K562 (cell line): ENCODE results near the gene SCP2. TPM values are rescaled to one million over a fixed set of nuclear protein-coding genes. Genes with fewer than 3 reads are reported as not detected.

Experiments
- ATAC-seq: fragments of 200-7000 bp; cut with Tn5 transposase; 3 replicates; pipeline ENCODE4 v1.9.1; 2020; ENCODE audit warnings: moderate library complexity
- Bru-seq: library from RNA; stranded (reverse); fragments of 400-500 nt; gene quantifications from one replicate; lab custom pipeline; 2021; lab: Mats Ljungman, UMichigan
- BruChase-seq, 2 experiments: library from RNA; stranded (reverse); fragments of 400-500 nt; gene quantifications; one replicate each; lab custom pipeline; 2021; lab: Mats Ljungman, UMichigan
- BruUV-seq: library from RNA; stranded (reverse); fragments of 400-500 nt; replicated peaks from 2 replicates; lab custom pipeline; 2021; lab: Mats Ljungman, UMichigan
- CTCF ChIA-PET: fragments of 300-600 bp; formaldehyde crosslinking; extraction: SDS; loops from one replicate; lab custom pipeline; 2021; ENCODE audit warnings: low intra/inter-chr PET ratio; lab: Yijun Ruan, JAX
- POLR2A ChIA-PET: fragments of 300-600, 350-650 bp; sonication (Branson Sonifier 250); formaldehyde crosslinking; extraction: SDS; loops from one replicate; lab custom pipeline; 2021; ENCODE audit warnings: antibody characterized with exemption, inconsistent platforms; lab: Yijun Ruan, JAX
- DNase-seq, 4 experiments: peaks; one replicate each; pipeline versions ENCODE4 v3.0.0 to v3.0.0-alpha.2; 2011 to 2018; ENCODE audit warnings: low spot score in 3 of 4, mixed read lengths in 3 of 4; ENCODE audit errors: extremely low read depth in 1 of 4
- FAIRE-seq: peaks from 2 replicates; lab custom pipeline; 2011; peaks lifted over from hg19 to GRCh38; lab: Jason Lieb, UNC
- H2AFZ ChIP-seq: 2 replicates; pipeline ENCODE4 v1.6.0; 2011; ENCODE audit warnings: low read depth, low read length, control low read depth, inconsistent platforms
- H3K27ac ChIP-seq: fragments of 200-600 bp; 3 replicates; pipeline ENCODE4 v1.8.0; 2011; ENCODE audit warnings: low read depth, mild to moderate bottlenecking, control low read depth, inconsistent platforms, low read length, moderate library complexity, mixed read lengths; ENCODE audit errors: extremely low read depth
- H3K27me3 ChIP-seq, 2 experiments: fragments of 300-600 bp in 1 of 2; 2 replicates in 1 of 2; 3 replicates in 1 of 2; pipeline versions ENCODE4 v1.6.0 to v1.8.0; 2011; ENCODE audit warnings: inconsistent platforms in 2 of 2, low read length in 2 of 2, mild to moderate bottlenecking in 1 of 2, mixed read lengths in 1 of 2, moderate library complexity in 1 of 2; ENCODE audit not compliant: control insufficient read depth in 2 of 2, insufficient read depth in 2 of 2
- H3K36me3 ChIP-seq: fragments of 300-600 bp; 3 replicates; pipeline ENCODE4 v1.8.0; 2011; ENCODE audit warnings: mild to moderate bottlenecking, low read length, inconsistent platforms; ENCODE audit not compliant: control insufficient read depth, insufficient read depth
- H3K4me1 ChIP-seq, 2 experiments: fragments of 200-600 bp in 1 of 2; replicated peaks in 1 of 2; 2 replicates in 1 of 2; 3 replicates in 1 of 2; pipeline versions ENCODE4 v1.5.1 to v1.8.0; 2011; ENCODE audit warnings: inconsistent platforms in 2 of 2, low read length in 2 of 2, mild to moderate bottlenecking in 1 of 2, mixed read lengths in 1 of 2, moderate library complexity in 1 of 2; ENCODE audit not compliant: control insufficient read depth in 2 of 2, insufficient read depth in 2 of 2
- H3K4me2 ChIP-seq: 2 replicates; pipeline ENCODE4 v1.6.1; 2011; ENCODE audit warnings: low read length, control low read depth, inconsistent platforms, mixed read lengths; ENCODE audit not compliant: insufficient read depth
- H3K4me3 ChIP-seq: fragments of 200-600 bp; sonication (generic), shearing (Covaris generic); 2 replicates; pipeline ENCODE4 v1.5.1; 2016; ENCODE audit warnings: control low read depth, inconsistent platforms
- H3K79me2 ChIP-seq: fragments of 200-600 bp; 3 replicates; pipeline ENCODE4 v1.8.0; 2011; ENCODE audit warnings: low read length, inconsistent platforms; ENCODE audit not compliant: control insufficient read depth, insufficient read depth
- H3K9ac ChIP-seq, 2 experiments: 2 replicates each; pipeline versions ENCODE4 v1.6.0 to v1.6.1; 2011; ENCODE audit warnings: low read depth in 2 of 2, low read length in 2 of 2, control low read depth in 1 of 2, inconsistent platforms in 1 of 2, mild to moderate bottlenecking in 1 of 2, mixed read lengths in 1 of 2; ENCODE audit not compliant: insufficient read depth in 1 of 2
- H3K9me1 ChIP-seq: one replicate; pipeline ENCODE4 v1.6.0; 2011; ENCODE audit warnings: inconsistent platforms, mild to moderate bottlenecking, low read length, moderate library complexity; ENCODE audit not compliant: control insufficient read depth, insufficient read depth
- H3K9me3 ChIP-seq: replicated peaks from 2 replicates; pipeline ENCODE4 v1.5.1; 2011; ENCODE audit warnings: low read depth, low read length, inconsistent platforms; ENCODE audit not compliant: control insufficient read depth, insufficient read depth
- H4K20me1 ChIP-seq: replicated peaks from 2 replicates; pipeline ENCODE4 v1.6.1; 2011; ENCODE audit warnings: low read length, inconsistent platforms, mixed read lengths; ENCODE audit not compliant: control insufficient read depth, insufficient read depth
- ELF2 ChIP-seq: fragments of 250-450 bp; sonication (Bioruptor Pico); IDR thresholded peaks from 2 replicates; pipeline ENCODE4 v1.5.0; 2021; ENCODE audit warnings: mild to moderate bottlenecking
- FUS ChIP-seq: fragments of 200-400 bp; formaldehyde crosslinking; optimal IDR thresholded peaks from 2 replicates; pipeline ENCODE3; 2017; ENCODE audit warnings: low read depth, low read length
- PHF8 ChIP-seq: fragments of 200-600 bp; sonication (generic); IDR thresholded peaks from 2 replicates; pipeline ENCODE4 v1.6.1; 2012; ENCODE audit warnings: mixed run types, mild to moderate bottlenecking, inconsistent platforms, low read length, moderate library complexity, borderline replicate concordance
- PYGO2 ChIP-seq: fragments of 450-650 bp; IDR thresholded peaks from 2 replicates; pipeline ENCODE4 v1.6.1; 2016; ENCODE audit warnings: mild to moderate bottlenecking, missing genetic modification characterization, moderate library complexity, missing compliant biosample characterization
- SRSF1 ChIP-seq: fragments of 200-400 bp; formaldehyde crosslinking; IDR thresholded peaks from 2 replicates; pipeline ENCODE4 v1.6.1; 2017; ENCODE audit warnings: mild to moderate bottlenecking, low read depth, low read length, moderate library complexity
- ZBTB26 ChIP-seq: fragments of 450-650 bp; formaldehyde crosslinking; IDR thresholded peaks from 2 replicates; pipeline ENCODE4 v1.4.0; 2022; ENCODE audit warnings: missing genetic modification characterization
- ZFP1 ChIP-seq: fragments of 450-650 bp; formaldehyde crosslinking; IDR thresholded peaks from 2 replicates; pipeline ENCODE4 v1.4.0; 2020; ENCODE audit warnings: mild to moderate bottlenecking, mixed read lengths
- WGBS: fragments of 100-300 bp; shearing (Covaris generic); methylation state at CpG from one replicate; pipeline ENCODE4 v1.1.6; 2016; ENCODE audit warnings: low coverage, mixed read lengths; ENCODE audit not compliant: insufficient coverage; ENCODE audit errors: missing lambda C conversion rate; 5-methylcytosine and 5-hydroxymethylcytosine counted together
- in situ Hi-C: fragments of 300-500 bp; cut with MboI; formaldehyde crosslinking; loops from 4 replicates; pipeline ENCODE4 v1.15.0; 2018; ENCODE audit warnings: inconsistent platforms, mixed read lengths
- intact Hi-C: fragments of 100-400 bp; cut with micrococcal nuclease; formaldehyde crosslinking; loops from 2 replicates; pipeline ENCODE4 v1.14.2; 2022
- long read RNA-seq, 3 experiments: library from polyadenylated mRNA in 2 of 3; library from RNA in 1 of 3; unstranded in 2 of 3; stranded (forward) in 1 of 3; transcript quantifications; one replicate each; pipeline ENCODE4 v2.0.0, GENCODE V29; 2019 to 2022
- polyA minus RNA-seq, 3 experiments: library from RNA; depleted of rRNA, polyadenylated mRNA; stranded (reverse); fragments of >200 nt; gene quantifications; 2 replicates each; pipeline ENCODE4 v1.2.3, GENCODE V29; 2011
- polyA plus RNA-seq, 8 experiments: library from polyadenylated mRNA; depleted of rRNA in 4 of 8; stranded (reverse) in 5 of 8; unstranded in 3 of 8; fragments of >200 nt; fragmentation: Nextera tagmentation in 2 of 8; fragmentation: Illumina TruSeq in 1 of 8; extraction: Ambion mirVana in 2 of 8; extraction: Trizol in 1 of 8; gene quantifications; 2 replicates each; pipeline versions ENCODE4 v1.2.1 to v1.2.3, GENCODE V29; 2011 to 2014; ENCODE audit warnings: inconsistent platforms in 1 of 8, missing spikeins in 1 of 8
- total RNA-seq, 7 experiments: library from RNA; depleted of rRNA in 6 of 7; stranded (reverse); fragments of >200 nt in 6 of 7; fragmentation: Illumina TruSeq in 2 of 7; extraction: Trizol in 2 of 7; gene quantifications; 2 replicates each; pipeline versions ENCODE4 v1.2.1 to v1.2.3, GENCODE V29; 2011 to 2021; ENCODE audit warnings: low replicate concordance in 1 of 7
- TF ChIP-seq, protein P1 (sequence below): sonication (generic); formaldehyde crosslinking; IDR thresholded peaks from 2 replicates; pipeline ENCODE4 v1.8.1; 2023; ENCODE audit warnings: mild to moderate bottlenecking, missing genetic modification reagents

SCP2 gene, protein sequence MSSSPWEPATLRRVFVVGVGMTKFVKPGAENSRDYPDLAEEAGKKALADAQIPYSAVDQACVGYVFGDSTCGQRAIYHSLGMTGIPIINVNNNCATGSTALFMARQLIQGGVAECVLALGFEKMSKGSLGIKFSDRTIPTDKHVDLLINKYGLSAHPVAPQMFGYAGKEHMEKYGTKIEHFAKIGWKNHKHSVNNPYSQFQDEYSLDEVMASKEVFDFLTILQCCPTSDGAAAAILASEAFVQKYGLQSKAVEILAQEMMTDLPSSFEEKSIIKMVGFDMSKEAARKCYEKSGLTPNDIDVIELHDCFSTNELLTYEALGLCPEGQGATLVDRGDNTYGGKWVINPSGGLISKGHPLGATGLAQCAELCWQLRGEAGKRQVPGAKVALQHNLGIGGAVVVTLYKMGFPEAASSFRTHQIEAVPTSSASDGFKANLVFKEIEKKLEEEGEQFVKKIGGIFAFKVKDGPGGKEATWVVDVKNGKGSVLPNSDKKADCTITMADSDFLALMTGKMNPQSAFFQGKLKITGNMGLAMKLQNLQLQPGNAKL
- 29.9 and 35.2 TPM in 2 replicates for total RNA-seq (2011; cell fraction: chromatin; rRNA removed; ENCODE audit: low replicate concordance)
- total RNA-seq (2011; cell fraction: nucleolus; rRNA removed), result 7.8 and 8.3 TPM in 2 replicates
- 15.8 and 32.7 TPM in 2 replicates for total RNA-seq (2011; cell fraction: nucleoplasm; rRNA removed)
- total RNA-seq (2014; rRNA removed), result 57.7 and 63.8 TPM in 2 replicates
- total RNA-seq (2014; rRNA removed; fragmentation: Illumina TruSeq; extraction: Trizol), result 135 and 151 TPM in 2 replicates
- total RNA-seq (2015; rRNA removed; fragmentation: Illumina TruSeq; extraction: Trizol), result 110 and 116 TPM in 2 replicates
- total RNA-seq (2021), result 71.0 and 73.6 TPM in 2 replicates
- polyA plus RNA-seq (2011; rRNA removed), result 76.7 and 84.5 TPM in 2 replicates
- 14.6 and 36.1 TPM in 2 replicates for polyA plus RNA-seq (2011; cell fraction: cytosol; rRNA removed)
- 24.8 and 39.1 TPM in 2 replicates for polyA plus RNA-seq (2011; cell fraction: nucleus; rRNA removed)
- polyA plus RNA-seq (2012), result 78.8 and 97.2 TPM in 2 replicates
- 101 and 106 TPM in 2 replicates for polyA plus RNA-seq (2014; fragmentation: Illumina TruSeq; extraction: Trizol)
- 100 to 1,000 TPM; 197 to 258 TPM for polyA plus RNA-seq (2014; fragmentation: Nextera tagmentation; extraction: Ambion mirVana)
- 78.7 and 81.8 TPM in 2 replicates for polyA plus RNA-seq (2014; rRNA removed)
- polyA minus RNA-seq (2011; rRNA and poly(A)+ RNA removed), result 59.6 and 66.7 TPM in 2 replicates
- 24.9 and 31.2 TPM in 2 replicates for polyA minus RNA-seq (2011; cell fraction: cytosol; rRNA and poly(A)+ RNA removed)
- 10.0 and 22.5 TPM in 2 replicates for polyA minus RNA-seq (2011; cell fraction: nucleus; rRNA and poly(A)+ RNA removed)
- percentile 65 among the genes with signal in this experiment for Bru-seq, nascent RNA
- BruChase-seq, experiment 1, labeled RNA remaining after a 2-hour chase, result percentile 66 among the genes with signal in this experiment
- BruChase-seq, experiment 2, labeled RNA remaining after a 6-hour chase, result percentile 68 among the genes with signal in this experiment
- long read RNA-seq, experiment 1, transcript SCP2-203 (16 exons, 2,811 nt), result minor isoform, 45 of 298 reads
- long read RNA-seq, experiment 1, transcript SCP2-207 (5 exons, 894 nt), result major isoform, 216 of 298 reads
- long read RNA-seq, experiment 1, partial matches to known transcripts, result 6 of 298 reads
- long read RNA-seq, experiment 1, other reads (novel, unspliced or antisense), result 21 of 298 reads
- long read RNA-seq, experiment 2, transcript SCP2-207 (5 exons, 894 nt), result major isoform, 15 of 44 reads
- long read RNA-seq, experiment 2, partial matches to known transcripts, result 23 of 44 reads
- long read RNA-seq, experiment 2, other reads (novel, unspliced or antisense), result 2 of 44 reads
- long read RNA-seq, experiment 3, transcript SCP2-207 (5 exons, 894 nt), result major isoform, 97 of 108 reads
- long read RNA-seq, experiment 3, partial matches to known transcripts, result 5 of 108 reads
- long read RNA-seq, experiment 3, other reads (novel, unspliced or antisense), result 1 of 108 reads

GRCh38 chr1:52927212-52928014 is at the start of gene SCP2:
Gene SCP2 (plus strand): TSS chr1:52927276. CDS start chr1:52927397, 121 bp downstream.
- Histone ChIP-seq H3K4me2 (peak within 1 kb of the TSS; percentile 73), H3K9me3 (no peaks in the 10 kb centered on the region), H3K4me1 (peaks cover 2 to 21% of the 10 kb centered on the region in 2 experiments; a peak in 2 of 5 replicates), H3K9me1 (no peaks in the 10 kb centered on the region), H3K27ac (peak within 1 kb of the TSS; percentile 66), H3K79me2 (peaks cover 2% of the 10 kb centered on the region; the same call in 1 of the 3 replicates), H3K27me3 (no peaks in the 10 kb centered on the region; a peak in 1 of 5 replicates), H3K36me3 (no peaks in the 10 kb centered on the region), H3K9ac (peak within 1 kb of the TSS; percentile 68 to 95), H2AFZ (peak within 1 kb of the TSS; percentile 86), H4K20me1 (no peaks in the 10 kb centered on the region), H3K4me3 (peak within 1 kb of the TSS; percentile 53)
- ChIA-PET POLR2A (interaction anchor here (1.0 to 1.5 kb wide), 2 partner anchors 10 to 13 kb away, joined by 3 to 6 read pairs; no protein-coding TSS in a partner anchor), CTCF (no interaction called here)
- peak; percentile 92 for ATAC-seq
- in situ Hi-C loops (no loop called here), intact Hi-C loops (no loop called here)
- no peak for FAIRE-seq
- BruUV-seq, result TSS peak; percentile 55
- DNase-seq, result peak; percentile 80 to 89 (median 86)
- 19% methylated on average over 51 of the region's 65 CpGs for WGBS
- peak; percentile 83; the same call in 1 of the 2 replicates for TF ChIP-seq PHF8
- no peak for TF ChIP-seq PYGO2 (tag)
- TF ChIP-seq, protein P1, sequence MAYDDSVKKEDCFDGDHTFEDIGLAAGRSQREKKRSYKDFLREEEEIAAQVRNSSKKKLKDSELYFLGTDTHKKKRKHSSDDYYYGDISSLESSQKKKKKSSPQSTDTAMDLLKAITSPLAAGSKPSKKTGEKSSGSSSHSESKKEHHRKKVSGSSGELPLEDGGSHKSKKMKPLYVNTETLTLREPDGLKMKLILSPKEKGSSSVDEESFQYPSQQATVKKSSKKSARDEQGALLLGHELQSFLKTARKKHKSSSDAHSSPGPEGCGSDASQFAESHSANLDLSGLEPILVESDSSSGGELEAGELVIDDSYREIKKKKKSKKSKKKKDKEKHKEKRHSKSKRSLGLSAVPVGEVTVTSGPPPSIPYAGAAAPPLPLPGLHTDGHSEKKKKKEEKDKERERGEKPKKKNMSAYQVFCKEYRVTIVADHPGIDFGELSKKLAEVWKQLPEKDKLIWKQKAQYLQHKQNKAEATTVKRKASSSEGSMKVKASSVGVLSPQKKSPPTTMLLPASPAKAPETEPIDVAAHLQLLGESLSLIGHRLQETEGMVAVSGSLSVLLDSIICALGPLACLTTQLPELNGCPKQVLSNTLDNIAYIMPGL (CRISPR knock-in tag), result no peak
- TF ChIP-seq FUS, result no peak
- TF ChIP-seq SRSF1, result no peak
- no peak for TF ChIP-seq ZFP1 (CRISPR knock-in tag)
- TF ChIP-seq ZBTB26, result no peak
- no peak for TF ChIP-seq ELF2
